HEK293 (cell line): ENCODE measurements around the gene CDC20.
"Not testable (repeated sequence)": the region's sequence is repeated elsewhere in the genome, so short reads cannot be mapped to it uniquely, and the experiment has no call there.

Source experiments
- CTCF ChIA-PET: fragments of 350-600 bp; formaldehyde crosslinking; extraction: SDS; loops from one replicate; lab custom pipeline; 2021; ENCODE audit warnings: antibody characterized with exemption; lab: Yijun Ruan, JAX
- POLR2A ChIA-PET: fragments of 300-600 bp; formaldehyde crosslinking; extraction: SDS; loops from one replicate; lab custom pipeline; 2020; ENCODE audit warnings: antibody characterized with exemption, inconsistent platforms; lab: Yijun Ruan, JAX
- H3K27ac ChIP-seq: fragments of 200-500 bp; sonication (Bioruptor generic); 2 replicates; pipeline ENCODE4 v1.5.1; 2014; ENCODE audit warnings: low read depth, low read length, control low read depth, inconsistent platforms; ENCODE audit errors: extremely low read depth
- H3K36me3 ChIP-seq, 2 experiments: fragments of 200-500 bp in 1 of 2; sonication (Bioruptor generic) in 1 of 2; 1 replicate in 1 of 2; 2 replicates in 1 of 2; pipeline ENCODE4 v1.5.1; 2014 to 2017; ENCODE audit warnings: inconsistent platforms in 2 of 2, low read length in 2 of 2; ENCODE audit not compliant: control insufficient read depth in 2 of 2, insufficient read depth in 1 of 2
- H3K4me1 ChIP-seq: fragments of 200-500 bp; sonication (Bioruptor generic); 2 replicates; pipeline ENCODE4 v1.5.1; 2014; ENCODE audit warnings: mild to moderate bottlenecking, low read length, inconsistent platforms; ENCODE audit not compliant: control insufficient read depth, insufficient read depth
- H3K4me3 ChIP-seq: 2 replicates; pipeline ENCODE4 v1.5.1; 2011; ENCODE audit warnings: low read depth, mild to moderate bottlenecking, control low read depth, low read length, moderate library complexity
- H3K9me3 ChIP-seq: fragments of 200-500 bp; sonication (Bioruptor generic); 2 replicates; pipeline ENCODE4 v1.5.1; 2014; ENCODE audit warnings: low read depth, low read length, inconsistent platforms; ENCODE audit not compliant: control insufficient read depth, insufficient read depth
- MZF1 ChIP-seq: fragments of 450-650 bp; formaldehyde crosslinking; IDR thresholded peaks from 2 replicates; pipeline ENCODE4 v1.5.1; 2017; ENCODE audit warnings: missing biosample characterization, missing genetic modification characterization, borderline replicate concordance
- OSR2 ChIP-seq: fragments of 450-650 bp; formaldehyde crosslinking; IDR thresholded peaks from 2 replicates; pipeline ENCODE4 v1.5.1; 2016; ENCODE audit warnings: missing biosample characterization, missing genetic modification characterization
- OVOL3 ChIP-seq: fragments of 450-650 bp; formaldehyde crosslinking; IDR thresholded peaks from 2 replicates; pipeline ENCODE4 v1.5.1; 2016; ENCODE audit warnings: missing biosample characterization, missing genetic modification characterization
- PRDM1 ChIP-seq: fragments of 450-650 bp; formaldehyde crosslinking; IDR thresholded peaks from 2 replicates; pipeline ENCODE4; 2016; ENCODE audit warnings: missing biosample characterization, missing genetic modification characterization
- REPIN1 ChIP-seq: fragments of 450-650 bp; formaldehyde crosslinking; IDR thresholded peaks from 2 replicates; pipeline ENCODE4 v1.5.1; 2017; ENCODE audit warnings: missing biosample characterization, missing genetic modification characterization, low read depth
- SCRT2 ChIP-seq: fragments of 450-650 bp; formaldehyde crosslinking; IDR thresholded peaks from 2 replicates; pipeline ENCODE4 v1.5.1; 2016; ENCODE audit warnings: missing biosample characterization, missing genetic modification characterization
- YY2 ChIP-seq: fragments of 450-650 bp; formaldehyde crosslinking; IDR thresholded peaks from 2 replicates; pipeline ENCODE4 v1.5.1; 2016; ENCODE audit warnings: missing biosample characterization, missing genetic modification characterization
- ZBTB44 ChIP-seq: fragments of 450-650 bp; IDR thresholded peaks from 2 replicates; pipeline ENCODE4 v1.5.1; 2018; ENCODE audit warnings: missing biosample characterization, mild to moderate bottlenecking, missing genetic modification characterization
- ZIC2 ChIP-seq: fragments of 450-650 bp; formaldehyde crosslinking; IDR thresholded peaks from 2 replicates; pipeline ENCODE4 v1.5.1; 2016; ENCODE audit warnings: missing biosample characterization, missing genetic modification characterization
- ZNF155 ChIP-seq: fragments of 450-650 bp; formaldehyde crosslinking; IDR thresholded peaks from 2 replicates; pipeline ENCODE4 v1.5.1; 2016; ENCODE audit warnings: missing biosample characterization, missing genetic modification characterization
- ZNF16 ChIP-seq: fragments of 450-650 bp; formaldehyde crosslinking; IDR thresholded peaks from 2 replicates; pipeline ENCODE4 v1.5.1; 2016; ENCODE audit warnings: low read depth, missing biosample characterization, missing genetic modification characterization
- ZNF223 ChIP-seq: fragments of 450-650 bp; formaldehyde crosslinking; IDR thresholded peaks from 2 replicates; pipeline ENCODE4 v1.5.1; 2016; ENCODE audit warnings: missing biosample characterization, missing genetic modification characterization
- ZNF292 ChIP-seq: fragments of 450-650 bp; formaldehyde crosslinking; IDR thresholded peaks from 2 replicates; pipeline ENCODE4 v1.5.1; 2016; ENCODE audit warnings: low read depth, missing biosample characterization, missing genetic modification characterization, borderline replicate concordance
- ZNF449 ChIP-seq: fragments of 450-650 bp; formaldehyde crosslinking; IDR thresholded peaks from 2 replicates; pipeline ENCODE4 v1.5.1; 2017; ENCODE audit warnings: missing biosample characterization, mild to moderate bottlenecking, missing genetic modification characterization, moderate library complexity
- ZNF623 ChIP-seq: fragments of 450-650 bp; formaldehyde crosslinking; IDR thresholded peaks from 2 replicates; pipeline ENCODE4 v1.5.1; 2016; ENCODE audit warnings: missing biosample characterization, missing genetic modification characterization

CDC20 gene

GRCh38 chr1:43398227-43398626, 39.4 kb downstream of the CDC20 start:
- ChIA-PET CTCF (interaction anchor here (0.6 to 1.9 kb wide), 2 partner anchors 17 to 322 kb away, joined by 3 to 8 read pairs; no protein-coding TSS in a partner anchor), POLR2A (no interaction called here)
- Histone ChIP-seq H3K27ac (no peak overlapping the region), H3K4me1 (peaks cover 11% of the 10 kb centered on the region), H3K36me3 (peaks cover 0 to 5% of the 10 kb centered on the region in 2 experiments), H3K9me3 (no peaks in the 10 kb centered on the region), H3K4me3 (no peak overlapping the region)
- TF ChIP-seq ZNF623 (tag by site-specific recombination) (no peak), ZIC2 (tag by site-specific recombination) (no peak)

GRCh38 chr1:43400441-43400840, 41.7 kb downstream of the CDC20 start:
- ChIA-PET POLR2A (interaction anchor here (0.6 kb wide), 1 partner anchor 8 kb away, joined by 8 read pairs; no protein-coding TSS in a partner anchor), CTCF (interaction anchor here (0.7 to 1.5 kb wide), 2 partner anchors 12 to 635 kb away, joined by 3 to 4 read pairs; no protein-coding TSS in a partner anchor)
- H3K4me3 ChIP-seq, H3K27ac ChIP-seq, H3K9me3 ChIP-seq: not testable (repeated sequence)
- Histone ChIP-seq H3K4me1 (peaks cover 10% of the 10 kb centered on the region), H3K36me3 (peaks cover 6 to 26% of the 10 kb centered on the region in 2 experiments)

GRCh38 chr1:43402089-43402865, 43.5 kb downstream of the CDC20 start:
- Histone ChIP-seq H3K9me3 (no peaks in the 10 kb centered on the region), H3K4me3 (no peak overlapping the region), H3K4me1 (no peaks in the 10 kb centered on the region), H3K27ac (no peak overlapping the region), H3K36me3 (peaks cover 8 to 44% of the 10 kb centered on the region in 2 experiments)
- TF ChIP-seq YY2 (no peak), SCRT2 (tag by site-specific recombination) (0 out of 2 replicates have a peak, but pooled peaks have one; percentile 14), ZNF155 (tag by site-specific recombination) (no peak), ZNF449 (tag by site-specific recombination) (no peak), PRDM1 (tag by site-specific recombination) (0 out of 2 replicates have a peak, but pooled peaks have one; percentile 11), ZNF16 (tag by site-specific recombination) (no peak), REPIN1 (no peak), ZNF223 (tag by site-specific recombination) (no peak), OVOL3 (tag by site-specific recombination) (no peak), OSR2 (tag by site-specific recombination) (no peak), ZBTB44 (no peak), ZNF292 (tag by site-specific recombination) (no peak), MZF1 (tag by site-specific recombination) (no peak)
- ChIA-PET CTCF (no interaction called here), POLR2A (no interaction called here)
